Activated CD4-positive, alpha-beta T cell treated with anti-CD3 and anti-CD28 coated beads, Interleukin-2, amount 50 U/mL, for 1 hour (primary cell): ENCODE measurements around the gene MTCL1.

Experiments
- DNase-seq: peaks from one replicate; pipeline ENCODE4 v3.0.0-alpha.2; 2020

Gene MTCL1

DNA sequence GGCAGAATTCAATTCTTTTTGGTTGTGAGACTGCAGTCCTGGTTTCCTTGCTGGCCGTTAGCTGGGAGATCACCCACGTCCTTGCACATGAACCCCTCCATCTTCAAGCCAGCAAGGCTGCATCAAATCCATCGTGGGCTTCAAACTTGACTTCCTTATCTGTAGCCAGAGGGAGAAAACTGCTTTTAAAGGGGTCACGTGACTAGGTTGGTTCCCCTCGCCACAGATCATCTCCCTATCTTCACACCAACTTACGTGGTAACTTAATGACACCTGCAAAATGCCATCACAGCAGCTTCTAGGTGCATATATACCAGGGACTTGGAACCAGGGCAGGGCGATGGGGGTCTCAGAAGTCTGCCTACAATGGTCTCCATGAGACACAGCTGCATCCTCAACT, 169.5 kb downstream of the MTCL1 start:
- no peak for DNase-seq

DNA sequence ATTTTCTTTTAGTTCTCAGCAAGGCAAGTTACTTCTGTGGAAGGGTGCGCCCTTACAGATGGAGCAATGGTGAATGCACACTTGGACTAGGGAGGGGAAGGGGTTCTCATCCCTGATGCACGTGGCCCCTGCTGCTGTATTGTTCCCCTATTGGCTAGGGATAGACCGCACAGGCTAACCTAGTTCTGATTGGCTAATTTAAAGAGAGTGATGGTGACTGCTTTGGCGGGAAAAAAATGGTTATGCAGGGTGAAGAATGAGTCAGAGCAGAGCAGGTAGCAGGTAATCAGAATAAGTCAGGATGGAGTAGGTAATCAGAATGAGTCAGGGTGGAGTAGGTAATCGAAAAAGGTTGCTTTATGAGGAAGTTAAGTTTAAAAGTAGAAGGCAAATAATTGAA, 171.5 kb downstream of the MTCL1 start:
- no peak for DNase-seq

DNA sequence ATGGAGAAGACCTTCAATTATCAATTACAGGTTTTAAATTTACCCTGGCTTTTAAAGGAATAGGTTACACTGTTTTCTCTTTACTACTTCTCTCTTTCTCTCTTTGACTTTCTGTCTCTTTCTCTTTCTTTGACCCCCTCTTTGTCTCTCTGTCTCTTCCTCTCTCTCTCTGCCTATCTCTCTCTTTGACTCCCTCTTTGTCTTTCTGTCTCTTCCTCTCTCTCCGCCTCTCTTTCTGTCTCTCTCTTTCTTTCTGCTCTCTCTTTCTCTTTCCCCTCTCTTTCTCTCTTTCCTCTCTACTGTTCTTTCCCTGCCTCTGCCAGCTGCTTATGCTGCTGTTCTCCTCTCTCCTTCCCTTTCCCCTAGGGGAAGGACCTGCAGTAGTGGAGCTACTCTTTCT, 175.7 kb downstream of the MTCL1 start:
- DNase-seq = no peak
